Ovary (tissue), 9 donors: Measurements from ENCODE around the gene RRP8. TPM values are rescaled to one million over a fixed set of nuclear protein-coding genes. Genes with fewer than 3 reads are reported as not detected.

ENCODE experiments used
- DNase-seq, 5 donors: peaks; one replicate each; pipeline ENCODE4 v3.0.0-alpha.2; 2019 to 2020
- H3K27ac ChIP-seq, 2 donors: fragments of 200-600 bp; one replicate each; pipeline versions ENCODE4 v1.5.1 to v1.8.0; 2019 to 2022
- H3K27me3 ChIP-seq: fragments of 200-600 bp; one replicate; pipeline ENCODE4 v1.8.0; 2022
- H3K36me3 ChIP-seq: fragments of 200-600 bp; sonication (generic); one replicate; pipeline ENCODE4 v1.5.1; 2019
- H3K4me1 ChIP-seq: one replicate; pipeline ENCODE4 v1.8.1; 2013; ENCODE audit warnings: mild to moderate bottlenecking, moderate library complexity; ENCODE audit not compliant: insufficient read depth
- H3K4me3 ChIP-seq: fragments of 200-600 bp; sonication (generic); one replicate; pipeline ENCODE4 v1.5.1; 2017
- H3K9me3 ChIP-seq, 2 donors: fragments of 200-600 bp in 1 of 2; sonication (generic) in 1 of 2; one replicate each; pipeline versions ENCODE4 v1.5.1 to v1.8.1; 2013 to 2019; ENCODE audit warnings: mild to moderate bottlenecking in 1 of 2, moderate library complexity in 1 of 2
- CTCF ChIP-seq, 3 donors: fragments of 450-650 bp in 2 of 3; fragments of 200-600 bp in 1 of 3; IDR thresholded peaks; one replicate each; pipeline versions ENCODE4 v1.5.1 to v1.8.0; 2016 to 2022; ENCODE audit warnings: antibody characterized with exemption in 3 of 3, mild to moderate bottlenecking in 1 of 3
- EP300 ChIP-seq: sonication (generic); formaldehyde crosslinking; IDR thresholded peaks from one replicate; pipeline ENCODE4 v1.6.1; 2017; ENCODE audit warnings: antibody characterized with exemption
- POLR2A ChIP-seq: fragments of 450-650 bp; IDR thresholded peaks from one replicate; pipeline ENCODE4 v1.6.1; 2017; ENCODE audit warnings: antibody characterized with exemption, mild to moderate bottlenecking, moderate library complexity
- WGBS, 3 donors: extraction: QIAGEN DNeasy Blood & Tissue Kit in 1 of 3; methylation state at CpG; one replicate each; pipeline versions ENCODE4 v1.1.5 to v1.1.7; 2013 to 2017; 5-methylcytosine and 5-hydroxymethylcytosine counted together
- intact Hi-C, 4 donors: fragments of 100-400 bp; cut with DNase I; formaldehyde crosslinking; loops; one replicate each; pipeline versions ENCODE4 v1.11.0 to v1.15.1; 2022 to 2023
- polyA plus RNA-seq, 2 donors: library from polyadenylated mRNA; stranded (reverse); fragments of 200-250 nt in 1 of 2; fragments of 350-450 nt in 1 of 2; fragmentation: Illumina TruSeq in 1 of 2; extraction: RNeasy Lipid Tissue Mini Kit (QIAGEN cat#74804) in 1 of 2; gene quantifications; one replicate each; pipeline ENCODE4 v1.2.3, GENCODE V29; 2013 to 2014
- total RNA-seq, 7 donors: library from RNA; depleted of rRNA in 2 of 7; stranded (reverse); fragments of >200 nt in 2 of 7; fragmentation: NEBNext Ultra II Directional in 3 of 7; extraction: Animal tissue kit (Norgen Biotek cat#: 25700) in 3 of 7; gene quantifications; one replicate each; pipeline versions ENCODE4 v1.1.0 to v1.2.4, GENCODE V29; 2016 to 2023
- donor health status: DM: no; HTN: no; CAD: no; lungs with moderate emphysema.
- donor health status: DM: no; HTN: no; CAD: no.
- donor health status: Bipolar disorder and iron deficiency.
- donor health status: DM: yes; HTN: yes; CAD: no.
- donor health status: DM: no; HTN: no; CAD: no.
- donor health status: DM: yes; HTN: yes; CAD: no.

RRP8 gene
- total and polyA plus RNA-seq, 9 donors: 8.2 to 32.7 (median 17.1) TPM

DNA sequence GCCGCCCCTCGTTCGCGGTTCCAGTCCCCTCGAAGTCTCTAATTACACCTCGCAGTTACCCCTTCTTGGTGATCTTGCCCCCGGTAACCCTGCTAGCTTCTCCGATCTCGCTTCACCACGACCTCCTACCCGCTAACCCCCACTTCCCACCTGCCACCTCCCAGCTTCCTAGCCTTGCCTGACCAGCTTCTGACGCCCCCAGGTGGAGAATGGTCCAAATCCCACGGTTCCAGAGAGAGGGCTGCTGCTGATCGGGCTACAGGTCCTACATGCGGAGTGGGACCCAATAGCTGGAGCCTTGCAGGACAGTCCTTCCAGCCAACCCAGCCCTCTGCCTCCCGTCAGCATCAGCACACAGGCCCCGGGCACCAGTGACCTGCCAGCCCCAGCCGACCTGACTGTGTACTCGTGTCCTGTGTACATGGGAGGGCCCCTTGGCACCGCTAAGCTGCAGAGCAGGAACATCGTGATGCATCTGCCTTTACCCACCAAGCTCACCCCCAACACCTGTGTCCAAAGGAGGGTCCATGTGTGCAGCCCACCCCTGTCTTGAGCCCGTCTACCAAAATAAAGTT lies 31.9 kb downstream of the RRP8 start:
- intact Hi-C loops: no loop called here
- Histone ChIP-seq H3K36me3 (no peaks in the 10 kb centered on the region), H3K4me3 (no peak overlapping the region), H3K9me3 (no peaks in the 10 kb centered on the region), H3K27me3 (no peaks in the 10 kb centered on the region), H3K4me1 (peaks cover 4% of the 10 kb centered on the region), H3K27ac (no peak overlapping the region)
- WGBS, 3 donors: 55 to 65% (median 56%) methylated on average over 22 of the region's 22 CpGs
- DNase-seq: no peak
- no peak for TF ChIP-seq CTCF (IDR thresholded peaks at IDR 0.05)
- no peak for TF ChIP-seq EP300
- no peak for TF ChIP-seq POLR2A

- Histone ChIP-seq H3K4me1 (peaks cover 3% of the 10 kb centered on the region), H3K9me3 (no peaks in the 10 kb centered on the region), H3K4me3 (no peak overlapping the region), H3K36me3 (no peaks in the 10 kb centered on the region), H3K27ac (no peak overlapping the region), H3K27me3 (no peaks in the 10 kb centered on the region)
- TF ChIP-seq CTCF (IDR thresholded peaks at IDR 0.05) (no peak), EP300 (no peak), POLR2A (no peak)
- WGBS, 3 donors: 40 to 65% (median 63%) methylated on average over 40 to 62 of the region's 62 CpGs
- DNase-seq: no peak
- intact Hi-C loops: no loop called here
These were observed 32.6 kb downstream of the RRP8 start for GRCh38 chr11:6570691-6571427.

- H3K9me3 ChIP-seq: no peaks in the 10 kb centered on the region
- intact Hi-C loops: no loop called here
These were observed 33.7 kb downstream of the RRP8 start for GRCh38 chr11:6569706-6570105.

More at GRCh38 chr11:6569706-6570105, 33.7 kb downstream of the RRP8 start:
- Histone ChIP-seq H3K4me1 (peaks cover 3% of the 10 kb centered on the region), H3K27ac (no peak overlapping the region), H3K27me3 (no peaks in the 10 kb centered on the region), H3K36me3 (no peaks in the 10 kb centered on the region), H3K4me3 (no peak overlapping the region)
- no peak for TF ChIP-seq CTCF (IDR thresholded peaks at IDR 0.05)
- no peak for TF ChIP-seq POLR2A
- TF ChIP-seq EP300: no peak
- 86 to 97% (median 92%) methylated on average over 5 of the region's 5 CpGs for WGBS, 3 donors
- no peak for DNase-seq
